GM18519 (cell line): ENCODE measurements around the gene ZNF70.

ENCODE experiments used
- ATAC-seq: cut with Tn5 transposase; IDR thresholded peaks from one replicate; pipeline ENCODE4 v1.9.1; 2021; ENCODE audit warnings: mild to moderate bottlenecking, moderate library complexity; ENCODE audit not compliant: unreplicated experiment, low FRiP score

The ZNF70 gene

GRCh38 chr22:23720855-23721254, 30.1 kb downstream of the ZNF70 start:
- no peak for ATAC-seq

- no peak for ATAC-seq
Observed at GRCh38 chr22:23718371-23719165, 32.3 kb downstream of the ZNF70 start.

- ATAC-seq, result peak; percentile 59
Observed at GRCh38 chr22:23716811-23717801, 33.8 kb downstream of the ZNF70 start.

- no peak for ATAC-seq
Observed at GRCh38 chr22:23715806-23716375, 35.0 kb downstream of the ZNF70 start.

- ATAC-seq, result no peak
Observed at GRCh38 chr22:23714596-23715578, 36.0 kb downstream of the ZNF70 start.

GRCh38 chr22:23713696-23714595, 37.0 kb downstream of the ZNF70 start:
- no peak for ATAC-seq

- ATAC-seq, result no peak
Observed at GRCh38 chr22:23712256-23712655, 38.7 kb downstream of the ZNF70 start.

GRCh38 chr22:23709107-23709506, 41.8 kb downstream of the ZNF70 start:
- ATAC-seq, result no peak

GRCh38 chr22:23708270-23708669, 42.6 kb downstream of the ZNF70 start:
- no peak for ATAC-seq

GRCh38 chr22:23705358-23705757, 45.6 kb downstream of the ZNF70 start:
- no peak for ATAC-seq

- ATAC-seq, result no peak
Observed at GRCh38 chr22:23704829-23705228, 46.1 kb downstream of the ZNF70 start.

GRCh38 chr22:23704062-23704461, 46.9 kb downstream of the ZNF70 start:
- ATAC-seq, result no peak

GRCh38 chr22:23700706-23701105, 50.2 kb downstream of the ZNF70 start:
- no peak for ATAC-seq

GRCh38 chr22:23698673-23699235, 52.2 kb downstream of the ZNF70 start:
- no peak for ATAC-seq

GRCh38 chr22:23698094-23698493, 52.8 kb downstream of the ZNF70 start:
- no peak for ATAC-seq

- ATAC-seq, result no peak
Observed at GRCh38 chr22:23697031-23697970, 53.6 kb downstream of the ZNF70 start.

- peak; percentile 49 for ATAC-seq
Observed at GRCh38 chr22:23696326-23696851, 54.5 kb downstream of the ZNF70 start.
